Measurements from ENCODE around the gene LRMDA.

LRMDA gene

DNA sequence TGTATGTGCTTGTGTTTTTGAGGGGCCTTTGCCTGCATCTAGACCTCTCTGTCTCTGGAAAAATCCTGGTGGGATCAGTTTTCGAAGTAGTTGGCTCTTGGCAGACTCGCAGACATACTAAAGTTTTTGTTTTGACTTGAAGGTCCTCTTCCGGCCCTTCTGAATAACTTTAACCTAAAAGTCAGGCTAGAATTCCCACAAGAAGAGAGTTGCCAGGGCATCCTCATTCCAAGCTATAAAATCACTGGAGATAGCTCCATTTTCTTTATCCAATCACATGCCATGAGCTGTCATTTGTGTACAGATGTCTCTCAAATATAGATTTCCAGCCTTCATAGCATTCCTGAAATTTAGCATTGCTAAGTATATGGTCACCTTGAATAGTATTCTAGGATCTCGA is 967.8 kb downstream of the LRMDA start:
- no peaks in the 10 kb centered on the region for H4K20me1 ChIP-seq
- H3K27ac ChIP-seq = no peak overlapping the region
- no peak for TF ChIP-seq Cebpa-rat (IDR thresholded peaks at IDR 0.05)
- H3K36me3 ChIP-seq = no peaks in the 10 kb centered on the region
- H3K4me2 ChIP-seq = no peak overlapping the region
- no peak overlapping the region for H3K4me3 ChIP-seq
- H3K27me3 ChIP-seq = no peaks in the 10 kb centered on the region
- peaks cover 0 to 27% (median 13%) of the 10 kb centered on the region in 10 experiments; a peak in 13 of 20 replicates for H3K4me1 ChIP-seq
- no peaks in the 10 kb centered on the region for H3K9me3 ChIP-seq (replicated peaks in 1 of 11)
- no peak overlapping the region for H3K9ac ChIP-seq

DNA sequence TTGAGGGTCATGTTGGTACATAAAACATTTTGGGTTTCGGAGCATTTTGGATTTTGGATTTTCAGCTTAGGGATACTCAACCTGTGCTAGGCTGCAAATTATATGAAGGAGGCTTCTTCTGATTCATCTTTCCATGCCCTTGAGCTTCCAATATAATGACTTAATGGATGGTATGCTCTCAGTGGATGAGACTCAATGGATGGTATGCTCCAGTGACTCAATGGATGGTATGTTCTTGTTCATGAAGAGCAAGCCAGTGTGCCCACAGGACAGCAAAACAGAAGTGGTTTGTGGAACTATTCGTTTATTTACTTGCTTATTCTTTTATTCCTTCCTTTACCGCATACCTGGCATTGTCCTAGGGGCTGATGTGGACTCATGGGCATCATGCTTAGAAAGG is 969.6 kb downstream of the LRMDA start:
- TF ChIP-seq Cebpa-rat (IDR thresholded peaks at IDR 0.05) = no peak
- Histone ChIP-seq H3K36me3 (no peaks in the 10 kb centered on the region), H3K9ac (no peak overlapping the region), H3K27me3 (no peaks in the 10 kb centered on the region), H3K9me3 (replicated peaks in 1 of 11) (peaks cover 0 to 15% (median 8%) of the 10 kb centered on the region in 11 experiments; a peak in 11 of 22 replicates), H3K4me1 (peaks cover 0 to 45% (median 26%) of the 10 kb centered on the region in 10 experiments; a peak in 13 of 20 replicates), H3K4me3 (no peak overlapping the region), H3K4me2 (0 out of 22 replicates have a peak overlapping the region, but pooled peaks of 1 of the 11 experiments have one; percentile 76), H3K27ac (no peak overlapping the region), H4K20me1 (no peaks in the 10 kb centered on the region)

DNA sequence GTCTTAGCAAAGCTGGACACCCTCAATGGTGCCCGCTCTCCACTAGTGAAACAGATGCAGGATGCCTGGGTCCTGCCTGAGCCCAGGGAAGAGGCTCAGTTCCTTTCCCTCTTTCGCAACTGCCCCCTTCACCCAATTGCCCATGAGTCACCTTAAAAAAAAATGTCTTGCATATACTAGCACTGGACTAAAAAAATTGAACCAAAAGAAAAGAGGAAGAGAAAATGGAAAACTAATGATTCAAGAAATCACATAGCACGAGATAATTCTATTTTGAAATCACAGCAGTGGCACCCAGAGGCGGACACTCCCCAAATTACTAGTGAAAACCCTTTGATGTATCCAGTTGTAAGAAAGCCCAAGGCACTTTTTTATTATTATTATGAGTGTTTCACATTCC is 972.5 kb downstream of the LRMDA start:
- peak in 7 of 11 experiments; percentile 49 to 95 (median 83); a peak in 14 of 22 replicates for TF ChIP-seq Cebpa-rat (IDR thresholded peaks at IDR 0.05)
- Histone ChIP-seq H3K27me3 (no peaks in the 10 kb centered on the region), H3K9ac (peak overlapping the region in 5 of 11 experiments; percentile 49 to 81 (median 75); a peak in 9 of 22 replicates), H4K20me1 (no peaks in the 10 kb centered on the region), H3K9me3 (replicated peaks in 1 of 11) (peaks cover 0 to 29% (median 8%) of the 10 kb centered on the region in 11 experiments; a peak in 11 of 22 replicates), H3K4me2 (peak overlapping the region in 8 of 11 experiments; percentile 31 to 81 (median 67); a peak in 14 of 22 replicates), H3K36me3 (no peaks in the 10 kb centered on the region), H3K4me1 (peaks cover 0 to 74% (median 27%) of the 10 kb centered on the region in 10 experiments; a peak in 13 of 20 replicates), H3K27ac (peak overlapping the region in 8 of 11 experiments; percentile 48 to 98 (median 86); a peak in 15 of 22 replicates), H3K4me3 (no peak overlapping the region)

DNA sequence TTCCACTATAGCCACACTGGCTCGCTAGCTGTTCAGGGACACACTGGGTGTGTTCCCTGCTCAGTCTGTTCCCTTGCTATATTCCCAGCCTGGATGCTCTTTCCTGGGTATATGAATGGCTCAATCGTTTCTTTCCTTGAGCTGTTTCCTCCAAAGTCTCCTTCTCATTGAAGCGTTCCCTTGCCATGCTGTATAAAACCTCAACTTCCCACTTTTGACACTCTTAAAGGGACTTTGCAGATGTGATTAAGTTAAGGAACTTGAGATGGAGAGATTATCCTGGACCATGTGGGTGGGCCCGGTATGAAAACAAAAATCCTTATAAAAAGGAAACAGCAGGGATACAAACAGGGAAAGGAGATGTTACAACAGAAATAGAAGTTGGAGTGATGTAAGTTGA is 973.1 kb downstream of the LRMDA start:
- peaks cover 0 to 76% (median 27%) of the 10 kb centered on the region in 10 experiments; a peak in 13 of 20 replicates for H3K4me1 ChIP-seq
- H3K4me3 ChIP-seq = no peak overlapping the region
- H3K36me3 ChIP-seq = no peaks in the 10 kb centered on the region
- H3K27ac ChIP-seq = peak overlapping the region in 8 of 11 experiments; percentile 48 to 98 (median 86); a peak in 15 of 22 replicates
- H3K4me2 ChIP-seq = peak overlapping the region in 7 of 11 experiments; percentile 44 to 81 (median 76); a peak in 14 of 22 replicates
- H3K27me3 ChIP-seq = no peaks in the 10 kb centered on the region
- no peaks in the 10 kb centered on the region for H4K20me1 ChIP-seq
- H3K9ac ChIP-seq = peak overlapping the region in 5 of 11 experiments; percentile 49 to 81 (median 75); a peak in 10 of 22 replicates
- TF ChIP-seq Cebpa-rat (IDR thresholded peaks at IDR 0.05) = no peak
- H3K9me3 ChIP-seq (replicated peaks in 1 of 11) = peaks cover 0 to 29% (median 8%) of the 10 kb centered on the region in 11 experiments; a peak in 11 of 22 replicates

DNA sequence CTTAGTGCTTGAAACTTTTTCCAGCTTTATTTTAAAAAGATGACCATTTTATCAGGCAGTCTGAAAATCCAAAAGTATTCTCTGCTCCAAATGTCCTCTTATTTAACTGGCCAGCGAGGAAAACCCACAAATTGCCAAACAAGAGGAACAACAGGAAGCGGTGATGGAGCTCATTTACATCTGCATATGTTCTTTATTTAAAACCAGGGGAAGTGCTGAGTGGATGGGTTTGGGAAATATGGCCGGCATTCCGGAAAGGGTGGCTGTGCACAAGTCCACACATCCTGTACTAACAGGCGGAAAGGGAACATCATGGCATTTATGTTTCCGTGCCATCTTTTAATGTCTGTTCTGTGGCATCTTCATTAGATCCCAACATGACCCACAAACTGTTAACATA is 974.5 kb downstream of the LRMDA start:
- Histone ChIP-seq H4K20me1 (no peaks in the 10 kb centered on the region), H3K27ac (peak overlapping the region in 5 of 11 experiments; percentile 66 to 98 (median 91); a peak in 8 of 22 replicates), H3K9ac (peak overlapping the region in 3 of 11 experiments; percentile 4 to 81 (median 51); a peak in 4 of 22 replicates), H3K4me2 (peak overlapping the region in 6 of 11 experiments; percentile 46 to 79 (median 67); a peak in 11 of 22 replicates), H3K4me1 (peaks cover 0 to 76% (median 27%) of the 10 kb centered on the region in 10 experiments; a peak in 13 of 20 replicates), H3K27me3 (no peaks in the 10 kb centered on the region), H3K36me3 (no peaks in the 10 kb centered on the region), H3K9me3 (replicated peaks in 1 of 11) (peaks cover 0 to 29% (median 8%) of the 10 kb centered on the region in 11 experiments; a peak in 11 of 22 replicates), H3K4me3 (no peak overlapping the region; a peak in 1 of 20 replicates)
- no peak for TF ChIP-seq Cebpa-rat (IDR thresholded peaks at IDR 0.05)

DNA sequence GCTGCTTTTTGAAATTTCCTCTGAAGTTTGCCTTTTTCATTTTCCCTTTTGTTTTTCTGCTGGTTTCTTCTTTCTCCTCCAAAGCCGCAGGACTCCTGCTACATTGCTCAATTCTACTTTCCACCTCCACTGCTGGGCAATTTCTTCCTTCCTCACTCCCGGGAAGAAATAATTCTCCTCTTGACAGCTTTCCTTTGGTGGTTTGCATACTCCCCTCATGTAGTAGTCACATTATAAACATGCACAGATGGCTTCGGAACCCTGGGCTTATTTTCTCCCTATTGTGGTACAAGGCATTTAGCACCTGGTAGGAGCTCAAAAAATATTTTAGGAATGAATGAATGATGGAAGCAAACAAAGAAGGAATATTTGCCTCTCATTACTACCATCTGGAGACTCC is 977.2 kb downstream of the LRMDA start:
- TF ChIP-seq Cebpa-rat (IDR thresholded peaks at IDR 0.05) = no peak
- Histone ChIP-seq H3K36me3 (no peaks in the 10 kb centered on the region), H3K27ac (no peak overlapping the region), H3K9ac (no peak overlapping the region), H3K4me1 (peaks cover 0 to 57% (median 20%) of the 10 kb centered on the region in 10 experiments; a peak in 13 of 20 replicates), H3K27me3 (no peaks in the 10 kb centered on the region), H4K20me1 (no peaks in the 10 kb centered on the region), H3K4me3 (no peak overlapping the region), H3K4me2 (peak overlapping the region in 3 of 11 experiments; percentile 11 to 38 (median 14); a peak in 3 of 22 replicates), H3K9me3 (replicated peaks in 1 of 11) (peaks cover 0 to 36% (median 12%) of the 10 kb centered on the region in 11 experiments; a peak in 12 of 22 replicates)

DNA sequence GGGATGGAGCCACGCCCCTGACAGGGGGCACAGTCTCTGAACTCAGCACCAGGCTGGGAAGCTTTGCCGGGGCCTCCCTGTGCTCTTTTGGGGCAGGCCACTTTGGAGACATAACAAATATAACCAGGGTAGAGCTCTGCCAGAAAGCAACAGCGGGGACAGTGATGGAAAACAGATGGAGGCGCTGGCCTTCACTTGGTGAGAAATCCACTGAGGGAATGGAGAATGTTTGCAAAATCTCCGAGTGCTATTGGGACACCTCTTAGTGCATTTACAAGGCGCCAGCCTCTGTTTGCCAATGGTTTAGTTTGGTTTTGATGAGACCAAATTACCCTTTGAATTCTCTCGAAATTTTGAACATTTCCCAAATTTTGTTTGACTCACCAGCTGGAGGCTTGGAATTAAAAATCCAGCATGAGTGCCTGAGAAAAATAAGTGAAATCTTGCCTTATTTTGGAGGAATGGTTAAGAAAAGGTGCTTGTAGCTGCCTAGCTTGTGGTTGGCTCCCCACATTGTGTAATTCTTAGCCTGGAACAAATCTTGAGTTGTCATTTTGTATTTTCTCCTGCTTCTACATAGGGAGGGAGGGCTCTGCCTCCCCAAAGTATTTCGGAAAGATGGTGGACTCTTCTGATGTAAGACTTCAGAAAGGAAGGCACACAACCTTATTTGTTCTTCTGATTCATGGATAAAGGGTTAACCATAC is 980.5 kb downstream of the LRMDA start:
- no peaks in the 10 kb centered on the region for H4K20me1 ChIP-seq
- H3K4me3 ChIP-seq = no peak overlapping the region
- no peaks in the 10 kb centered on the region for H3K36me3 ChIP-seq
- no peak overlapping the region for H3K9ac ChIP-seq
- H3K9me3 ChIP-seq (replicated peaks in 1 of 11) = peaks cover 0 to 14% (median 4%) of the 10 kb centered on the region in 11 experiments; a peak in 8 of 22 replicates
- H3K4me2 ChIP-seq = peak overlapping the region in 1 of 11 experiments; percentile 3; a peak in 1 of 22 replicates
- H3K27ac ChIP-seq = no peak overlapping the region
- H3K27me3 ChIP-seq = no peaks in the 10 kb centered on the region
- peaks cover 0 to 27% (median 0%) of the 10 kb centered on the region in 10 experiments; a peak in 5 of 20 replicates for H3K4me1 ChIP-seq
- no peak for TF ChIP-seq Cebpa-rat (IDR thresholded peaks at IDR 0.05)

DNA sequence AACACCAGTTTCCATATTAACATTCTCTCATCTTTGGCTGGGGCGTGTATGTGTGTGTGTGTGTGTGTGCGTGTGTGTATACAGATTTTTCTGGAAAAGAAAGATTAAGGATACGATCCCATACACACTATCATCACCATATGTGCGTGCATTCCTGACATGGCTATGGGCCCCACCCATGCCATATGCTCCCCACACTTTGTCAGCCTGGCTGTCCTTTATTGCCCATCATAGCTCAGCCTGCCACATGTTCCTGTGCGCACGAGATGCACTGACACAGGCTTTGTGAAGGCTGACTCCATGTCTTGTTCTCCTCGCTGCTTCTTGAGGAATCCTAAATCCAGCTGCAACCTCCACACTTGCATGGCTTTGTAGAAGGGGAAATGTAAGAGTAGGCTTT is 984.1 kb downstream of the LRMDA start:
- Histone ChIP-seq H4K20me1 (no peaks in the 10 kb centered on the region), H3K27me3 (no peaks in the 10 kb centered on the region), H3K9ac (no peak overlapping the region), H3K4me2 (no peak overlapping the region), H3K4me3 (no peak overlapping the region), H3K36me3 (no peaks in the 10 kb centered on the region), H3K27ac (no peak overlapping the region), H3K4me1 (peaks cover 0 to 10% (median 0%) of the 10 kb centered on the region in 10 experiments; a peak in 2 of 20 replicates), H3K9me3 (replicated peaks in 1 of 11) (peaks cover 0 to 12% (median 4%) of the 10 kb centered on the region in 11 experiments; a peak in 8 of 22 replicates)
- TF ChIP-seq Cebpa-rat (IDR thresholded peaks at IDR 0.05) = no peak

DNA sequence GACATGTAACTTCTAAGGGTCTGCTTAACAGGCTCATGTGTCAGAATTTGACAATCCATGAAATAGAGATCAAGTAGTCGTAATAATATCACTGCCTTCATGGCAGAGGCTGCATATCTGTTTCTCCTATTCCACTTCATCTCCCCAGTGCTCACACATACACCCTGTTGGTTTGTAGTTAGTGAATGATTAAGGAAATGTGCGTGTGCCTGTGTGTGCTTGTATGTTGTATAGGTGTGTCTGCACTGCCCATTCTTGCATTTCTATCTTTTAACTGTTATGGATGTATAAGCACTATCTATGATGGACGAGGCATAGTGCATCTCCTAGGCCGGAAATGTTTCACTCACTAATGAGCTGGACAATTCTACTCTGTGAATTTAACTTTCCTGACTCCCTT is 985.2 kb downstream of the LRMDA start:
- H3K9me3 ChIP-seq (replicated peaks in 1 of 11) = peaks cover 0 to 12% (median 4%) of the 10 kb centered on the region in 11 experiments; a peak in 8 of 22 replicates
- no peak overlapping the region for H3K4me2 ChIP-seq
- H4K20me1 ChIP-seq = no peaks in the 10 kb centered on the region
- no peak for TF ChIP-seq Cebpa-rat (IDR thresholded peaks at IDR 0.05)
- H3K36me3 ChIP-seq = no peaks in the 10 kb centered on the region
- peaks cover 0 to 10% (median 0%) of the 10 kb centered on the region in 10 experiments; a peak in 2 of 20 replicates for H3K4me1 ChIP-seq
- no peak overlapping the region for H3K27ac ChIP-seq
- H3K9ac ChIP-seq = no peak overlapping the region
- H3K4me3 ChIP-seq = no peak overlapping the region
- H3K27me3 ChIP-seq = no peaks in the 10 kb centered on the region

All from BLaER1 treated with 17β-estradiol and CSF1 and Interleukin-3, amounts not matched to agents 10 nM and 100 nM (cell line).